ENCODE results near the gene HOPX. TPM values are rescaled to one million over a fixed set of nuclear protein-coding genes. Genes with fewer than 3 reads are reported as not detected.

Gene HOPX
- total RNA-seq, 1 experiment from 2014 or later: not detected

DNA sequence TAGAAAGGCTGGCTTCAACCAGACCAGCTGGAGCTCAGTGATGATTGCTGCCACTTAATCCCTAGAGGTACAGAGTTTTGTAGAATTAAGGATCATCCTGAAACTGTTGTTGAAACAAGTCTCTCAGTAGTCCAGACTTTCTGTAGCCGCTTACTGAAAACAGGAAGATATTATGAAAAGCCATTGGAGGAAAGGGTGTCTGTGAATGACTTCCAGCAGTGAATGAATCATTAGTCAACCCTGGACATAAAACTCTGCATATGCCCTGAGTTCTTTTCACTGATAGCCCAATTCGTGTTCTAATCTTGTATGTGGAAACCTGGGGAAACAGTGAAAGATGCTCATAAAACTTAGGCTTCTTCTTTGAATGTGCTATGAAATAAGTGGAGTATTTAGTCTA, 14.8 kb downstream of the HOPX start:
- no peaks in the 10 kb centered on the region for H3K4me1 ChIP-seq (ENCODE audit: insufficient read depth, low read length, poor library complexity, severe bottlenecking)
- ChIA-PET POLR2A (ENCODE audit: low non-redundant PET) (no interaction called here), CTCF (no interaction called here)
- H3K27ac ChIP-seq (ENCODE audit: low read depth, low read length, poor library complexity, severe bottlenecking): no peak overlapping the region
- no peak for DNase-seq (ENCODE audit: low spot score)
- no peaks in the 10 kb centered on the region for H3K27me3 ChIP-seq (replicated peaks; ENCODE audit: insufficient read depth, low read depth, low read length, poor library complexity)
- H3K4me3 ChIP-seq (ENCODE audit: low read depth, low read length, poor library complexity, severe bottlenecking): no peak overlapping the region
- no TSS peak for BruUV-seq (replicated peaks)
- H3K36me3 ChIP-seq (ENCODE audit: insufficient read depth, low read length, poor library complexity, severe bottlenecking): no peaks in the 10 kb centered on the region
- TF ChIP-seq, protein P1, sequence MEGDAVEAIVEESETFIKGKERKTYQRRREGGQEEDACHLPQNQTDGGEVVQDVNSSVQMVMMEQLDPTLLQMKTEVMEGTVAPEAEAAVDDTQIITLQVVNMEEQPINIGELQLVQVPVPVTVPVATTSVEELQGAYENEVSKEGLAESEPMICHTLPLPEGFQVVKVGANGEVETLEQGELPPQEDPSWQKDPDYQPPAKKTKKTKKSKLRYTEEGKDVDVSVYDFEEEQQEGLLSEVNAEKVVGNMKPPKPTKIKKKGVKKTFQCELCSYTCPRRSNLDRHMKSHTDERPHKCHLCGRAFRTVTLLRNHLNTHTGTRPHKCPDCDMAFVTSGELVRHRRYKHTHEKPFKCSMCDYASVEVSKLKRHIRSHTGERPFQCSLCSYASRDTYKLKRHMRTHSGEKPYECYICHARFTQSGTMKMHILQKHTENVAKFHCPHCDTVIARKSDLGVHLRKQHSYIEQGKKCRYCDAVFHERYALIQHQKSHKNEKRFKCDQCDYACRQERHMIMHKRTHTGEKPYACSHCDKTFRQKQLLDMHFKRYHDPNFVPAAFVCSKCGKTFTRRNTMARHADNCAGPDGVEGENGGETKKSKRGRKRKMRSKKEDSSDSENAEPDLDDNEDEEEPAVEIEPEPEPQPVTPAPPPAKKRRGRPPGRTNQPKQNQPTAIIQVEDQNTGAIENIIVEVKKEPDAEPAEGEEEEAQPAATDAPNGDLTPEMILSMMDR (conservative IDR thresholded peaks at IDR 0.05; ENCODE audit: low read depth, low read length): no peak
- TF ChIP-seq EZH2 (IDR thresholded peaks at IDR 0.05; ENCODE audit: borderline replicate concordance, low read depth, low read length, poor library complexity, severe bottlenecking): no peak
- H3K9me3 ChIP-seq (ENCODE audit: low read depth, low read length, poor library complexity, severe bottlenecking): no peaks in the 10 kb centered on the region
- intact Hi-C loops (cut with micrococcal nuclease; ENCODE audit: unreplicated experiment): no loop called here

DNA sequence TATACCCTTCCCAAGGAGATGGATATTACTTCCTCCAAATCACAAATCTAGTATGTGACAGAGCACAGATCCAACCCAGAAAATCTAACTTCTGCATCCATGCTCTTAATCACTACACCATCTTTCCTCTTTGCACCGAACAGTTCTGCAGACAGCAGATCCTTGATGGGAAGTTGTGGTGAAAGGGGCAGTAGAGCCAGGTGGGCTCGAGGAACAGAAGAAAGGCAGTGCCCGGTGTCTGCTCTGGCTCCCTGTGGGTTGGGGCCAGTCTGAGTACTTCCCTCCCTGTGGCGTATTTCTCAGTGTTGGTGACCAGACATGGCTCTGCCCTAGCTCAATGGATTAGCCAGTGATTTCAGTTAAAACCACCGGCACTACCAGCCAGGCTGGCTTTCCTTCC, 15.3 kb downstream of the HOPX start:
- CTCF ChIA-PET: no interaction called here

DNA sequence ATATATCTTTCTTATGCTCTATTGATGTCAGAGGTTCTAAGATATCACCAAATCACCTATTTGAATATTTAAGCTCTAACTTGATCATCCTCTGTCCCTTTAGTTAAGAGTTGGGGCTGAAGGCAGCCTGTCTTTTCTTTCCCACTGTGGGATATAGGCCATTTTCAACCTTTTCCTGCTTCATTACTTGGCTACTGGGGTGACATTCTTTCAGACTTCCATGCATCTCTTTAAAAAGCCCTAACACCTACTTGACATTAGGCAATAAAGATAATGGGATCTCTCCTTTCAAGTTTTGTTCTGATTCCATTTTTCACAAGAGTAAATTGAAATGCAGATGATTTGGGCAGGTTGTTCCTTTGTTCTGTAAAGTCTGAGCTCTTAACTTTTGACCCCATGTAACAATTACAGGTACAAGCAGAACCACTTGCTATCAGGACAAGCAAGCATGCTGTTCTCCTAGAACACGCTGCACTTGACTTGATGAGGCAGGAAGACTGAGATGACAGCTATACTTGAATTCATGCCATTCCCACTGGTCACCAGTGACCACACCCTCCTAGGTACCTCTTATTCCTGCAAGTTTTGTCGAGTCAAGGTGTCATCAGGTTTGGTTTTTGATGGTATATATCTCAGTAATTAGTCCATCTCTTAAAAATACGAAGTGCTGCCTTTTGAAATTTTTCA, 18.2 kb downstream of the HOPX start:
- DNase-seq (ENCODE audit: low spot score): no peak
- ChIA-PET CTCF (no interaction called here), POLR2A (ENCODE audit: low non-redundant PET) (no interaction called here)
- H3K4me1 ChIP-seq (ENCODE audit: insufficient read depth, low read length, poor library complexity, severe bottlenecking): no peaks in the 10 kb centered on the region
- TF ChIP-seq, protein P1 (conservative IDR thresholded peaks at IDR 0.05; ENCODE audit: low read depth, low read length): no peak
- no peak for TF ChIP-seq EZH2 (IDR thresholded peaks at IDR 0.05; ENCODE audit: borderline replicate concordance, low read depth, low read length, poor library complexity, severe bottlenecking)
- H3K27me3 ChIP-seq (replicated peaks; ENCODE audit: insufficient read depth, low read depth, low read length, poor library complexity): peaks cover 9% of the 10 kb centered on the region
- no peaks in the 10 kb centered on the region for H3K9me3 ChIP-seq (ENCODE audit: low read depth, low read length, poor library complexity, severe bottlenecking)
- H3K27ac ChIP-seq (ENCODE audit: low read depth, low read length, poor library complexity, severe bottlenecking): no peak overlapping the region
- H3K36me3 ChIP-seq (ENCODE audit: insufficient read depth, low read length, poor library complexity, severe bottlenecking): no peaks in the 10 kb centered on the region
- H3K4me3 ChIP-seq (ENCODE audit: low read depth, low read length, poor library complexity, severe bottlenecking): no peak overlapping the region
- intact Hi-C loops (cut with micrococcal nuclease; ENCODE audit: unreplicated experiment): no loop called here
- no TSS peak for BruUV-seq (replicated peaks)

More for the DNA sequence above, 15.3 kb downstream of the HOPX start:
- no peak overlapping the region for H3K27ac ChIP-seq (ENCODE audit: low read depth, low read length, poor library complexity, severe bottlenecking)
- POLR2A ChIA-PET (ENCODE audit: low non-redundant PET): no interaction called here
- no peak for DNase-seq (ENCODE audit: low spot score)
- H3K4me1 ChIP-seq (ENCODE audit: insufficient read depth, low read length, poor library complexity, severe bottlenecking): no peaks in the 10 kb centered on the region
- BruUV-seq (replicated peaks): no TSS peak
- no peaks in the 10 kb centered on the region for H3K36me3 ChIP-seq (ENCODE audit: insufficient read depth, low read length, poor library complexity, severe bottlenecking)
- no peaks in the 10 kb centered on the region for H3K27me3 ChIP-seq (replicated peaks; ENCODE audit: insufficient read depth, low read depth, low read length, poor library complexity)
- intact Hi-C loops (cut with micrococcal nuclease; ENCODE audit: unreplicated experiment): no loop called here
- H3K9me3 ChIP-seq (ENCODE audit: low read depth, low read length, poor library complexity, severe bottlenecking): no peaks in the 10 kb centered on the region
- H3K4me3 ChIP-seq (ENCODE audit: low read depth, low read length, poor library complexity, severe bottlenecking): no peak overlapping the region
- TF ChIP-seq EZH2 (IDR thresholded peaks at IDR 0.05; ENCODE audit: borderline replicate concordance, low read depth, low read length, poor library complexity, severe bottlenecking): no peak
- TF ChIP-seq, protein P1 (conservative IDR thresholded peaks at IDR 0.05; ENCODE audit: low read depth, low read length): no peak
